ENCODE data around the gene MMP15.
"Not testable (repeated sequence)": the region's sequence is repeated elsewhere in the genome, so short reads cannot be mapped to it uniquely, and the experiment has no call there.

MMP15 gene

GRCh38 chr16:58051821-58052603, 26.5 kb downstream of the MMP15 start:
- no peak for DNase-seq

GRCh38 chr16:58053682-58054005, 28.1 kb downstream of the MMP15 start:
- DNase-seq = no peak

- no peak for DNase-seq
These were observed 28.7 kb downstream of the MMP15 start for GRCh38 chr16:58054289-58054688.

- DNase-seq = no peak
These were observed 31.0 kb downstream of the MMP15 start for GRCh38 chr16:58056580-58056979.

- no peak for DNase-seq
These were observed 31.6 kb downstream of the MMP15 start for GRCh38 chr16:58057121-58057520.

GRCh38 chr16:58057784-58058183, 32.2 kb downstream of the MMP15 start:
- no peak for DNase-seq

GRCh38 chr16:58062821-58063220, 37.3 kb downstream of the MMP15 start:
- no peak for DNase-seq

GRCh38 chr16:58063377-58064076, 38.0 kb downstream of the MMP15 start:
- DNase-seq = no peak

GRCh38 chr16:58070585-58070984, 45.0 kb downstream of the MMP15 start:
- no peak for DNase-seq

GRCh38 chr16:58072134-58072533, 46.6 kb downstream of the MMP15 start:
- DNase-seq = not testable (repeated sequence)

- DNase-seq = not testable (repeated sequence)
These were observed 47.5 kb downstream of the MMP15 start for GRCh38 chr16:58073086-58073485.

GRCh38 chr16:58074657-58075056, 49.1 kb downstream of the MMP15 start:
- DNase-seq = no peak

- DNase-seq = no peak
These were observed 51.0 kb downstream of the MMP15 start for GRCh38 chr16:58076514-58076913.

GRCh38 chr16:58077796-58078195, 52.2 kb downstream of the MMP15 start:
- DNase-seq = no peak

- not testable (repeated sequence) for DNase-seq
These were observed 55.1 kb downstream of the MMP15 start for GRCh38 chr16:58080657-58081056.

- DNase-seq = no peak
These were observed 56.8 kb downstream of the MMP15 start for GRCh38 chr16:58082381-58082780.

- DNase-seq = no peak
These were observed 59.1 kb downstream of the MMP15 start for GRCh38 chr16:58084635-58085034.

- DNase-seq = no peak
These were observed 59.6 kb downstream of the MMP15 start for GRCh38 chr16:58085171-58085570.

- DNase-seq = no peak
These were observed 60.2 kb downstream of the MMP15 start for GRCh38 chr16:58085584-58086251.

GRCh38 chr16:58086381-58087208, 61.0 kb downstream of the MMP15 start:
- no peak for DNase-seq

- DNase-seq = no peak
These were observed 61.8 kb downstream of the MMP15 start for GRCh38 chr16:58087209-58087913.

GRCh38 chr16:58088091-58088490, 62.5 kb downstream of the MMP15 start:
- DNase-seq = no peak

Data from NCI-H2171 (cell line).